Astrocyte of the cerebellum (primary cell): ENCODE data around the gene RIPK4.

ENCODE experiments used
- DNase-seq: peaks from one replicate; pipeline ENCODE4 v3.0.0-alpha.2; 2011; ENCODE audit warnings: low read depth
- H3K4me3 ChIP-seq: 2 replicates; pipeline ENCODE4 v1.5.1; 2011; ENCODE audit warnings: mild to moderate bottlenecking, low read depth, low read length, moderate library complexity
- CTCF ChIP-seq: IDR thresholded peaks from 2 replicates; pipeline ENCODE4 v1.5.1; 2012; ENCODE audit warnings: low read length, low read depth, moderate library complexity, mild to moderate bottlenecking; ENCODE audit errors: missing control alignments
- in situ Hi-C: cut with HindIII; loops from 2 replicates; pipeline ENCODE4 v1.10.0; 2017; ENCODE audit warnings: low sequenced_read_pairs

Gene RIPK4

GRCh38 chr21:41783476-41784180 lies 16.8 kb upstream of the RIPK4 start:
- DNase-seq: peak; percentile 79
- H3K4me3 ChIP-seq: no peak overlapping the region
- in situ Hi-C loops: loop anchor here (5.0 to 25.0 kb wide), 2 partner anchors 171 to 496 kb away; no protein-coding TSS in a partner anchor
- TF ChIP-seq CTCF: no peak

- no peak for TF ChIP-seq CTCF
- no peak for DNase-seq
- in situ Hi-C loops: loop anchor here (5.0 to 25.0 kb wide), 2 partner anchors 169 to 494 kb away; no protein-coding TSS in a partner anchor
- no peak overlapping the region for H3K4me3 ChIP-seq
Measured at GRCh38 chr21:41781050-41781410, 14.2 kb upstream of the RIPK4 start.

GRCh38 chr21:41780337-41781049 lies 13.6 kb upstream of the RIPK4 start:
- in situ Hi-C loops: loop anchor here (5.0 to 25.0 kb wide), 2 partner anchors 168 to 493 kb away; no protein-coding TSS in a partner anchor
- TF ChIP-seq CTCF: no peak
- DNase-seq: no peak
- H3K4me3 ChIP-seq: no peak overlapping the region

- TF ChIP-seq CTCF: no peak
Measured at GRCh38 chr21:41779659-41780058, 12.8 kb upstream of the RIPK4 start.

GRCh38 chr21:41778930-41779600 lies 12.2 kb upstream of the RIPK4 start:
- in situ Hi-C loops: loop anchor here (25.0 kb wide), 1 partner anchor 492 kb away; no protein-coding TSS in a partner anchor
- no peak for TF ChIP-seq CTCF
- H3K4me3 ChIP-seq: no peak overlapping the region
- DNase-seq: no peak

More at GRCh38 chr21:41779659-41780058, 12.8 kb upstream of the RIPK4 start:
- H3K4me3 ChIP-seq: no peak overlapping the region
- no peak for DNase-seq
- in situ Hi-C loops: loop anchor here (5.0 to 25.0 kb wide), 2 partner anchors 167 to 492 kb away; no protein-coding TSS in a partner anchor
